Stimulated activated CD4-positive, alpha-beta T cell treated with anti-CD3 and anti-CD28 coated beads, Interleukin-1b, Interleukin-23, amount 100 ng/mL, for 24 hours (primary cell): ENCODE measurements around the gene PDIA5.

ENCODE experiments used
- DNase-seq, 4 experiments: peaks; one replicate each; pipeline ENCODE4 v3.0.0-alpha.2; 2020; ENCODE audit warnings: low read depth in 4 of 4, low spot score in 1 of 4

PDIA5 gene

GRCh38 chr3:123066896-123067688, at the start of gene PDIA5:
PDIA5 (plus strand) TSS chr3:123067025; CDS start chr3:123067165, 140 bp downstream.
- DNase-seq, result peak; percentile 50 to 82 (median 65)

DNA sequence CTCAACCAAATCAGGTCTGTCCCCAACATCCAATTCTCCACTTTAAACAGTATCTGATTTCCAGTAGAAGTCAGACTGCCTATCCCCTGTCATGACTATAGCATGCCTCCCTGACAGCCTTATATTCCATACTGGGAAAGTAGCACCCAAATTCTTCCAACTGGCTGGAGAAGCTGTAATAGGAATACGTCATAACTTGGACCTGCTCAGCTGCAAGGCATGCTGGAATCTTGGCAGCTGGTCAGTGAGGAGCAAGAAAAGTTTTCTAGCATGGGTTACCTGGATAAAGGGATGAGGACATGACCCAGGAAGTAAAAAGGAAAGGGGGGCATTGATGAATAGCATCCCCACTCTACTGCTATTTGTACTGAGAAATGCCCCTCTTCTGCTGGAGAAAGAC, 48.1 kb upstream of the PDIA5 start:
- no peak for DNase-seq

DNA sequence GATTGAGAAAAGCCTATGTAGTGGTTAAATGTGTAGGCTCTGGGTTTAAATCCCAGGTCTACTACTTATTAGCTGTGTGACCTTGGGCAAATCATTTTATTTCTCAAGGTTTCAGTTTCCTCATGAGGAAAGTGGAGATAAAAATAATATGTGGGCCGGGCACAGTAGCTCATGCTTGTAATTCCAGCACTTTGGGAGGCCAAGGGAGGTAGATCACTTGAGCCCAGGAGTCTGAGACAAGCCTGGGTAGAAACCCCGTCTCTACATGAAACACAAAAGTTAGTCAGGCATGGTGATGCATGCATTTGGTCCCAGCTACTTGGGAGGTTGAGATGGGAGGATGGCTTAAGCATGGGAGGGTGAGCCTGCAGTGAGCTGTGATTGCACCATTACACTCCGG, 47.7 kb upstream of the PDIA5 start:
- no peak for DNase-seq

DNA sequence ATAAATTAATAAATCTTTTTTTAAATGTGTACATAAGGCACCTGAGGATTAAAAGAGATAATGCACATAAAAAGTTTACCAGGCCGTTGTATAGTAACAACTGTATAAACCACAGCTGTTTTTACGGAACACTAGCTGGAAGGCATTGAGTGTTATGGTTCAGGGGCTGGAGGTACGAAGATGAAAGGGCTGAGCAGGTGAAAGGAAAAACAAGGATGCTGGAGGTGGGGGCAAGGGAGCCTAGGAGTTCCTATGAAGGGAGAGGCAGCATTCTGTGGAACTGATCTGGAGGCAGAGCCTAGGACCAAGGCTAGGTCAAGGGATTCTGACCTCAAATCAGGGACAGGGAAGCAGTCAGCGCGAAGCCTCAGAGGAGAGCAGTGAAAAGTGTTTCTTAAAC, 47.2 kb upstream of the PDIA5 start:
- DNase-seq, result no peak

DNA sequence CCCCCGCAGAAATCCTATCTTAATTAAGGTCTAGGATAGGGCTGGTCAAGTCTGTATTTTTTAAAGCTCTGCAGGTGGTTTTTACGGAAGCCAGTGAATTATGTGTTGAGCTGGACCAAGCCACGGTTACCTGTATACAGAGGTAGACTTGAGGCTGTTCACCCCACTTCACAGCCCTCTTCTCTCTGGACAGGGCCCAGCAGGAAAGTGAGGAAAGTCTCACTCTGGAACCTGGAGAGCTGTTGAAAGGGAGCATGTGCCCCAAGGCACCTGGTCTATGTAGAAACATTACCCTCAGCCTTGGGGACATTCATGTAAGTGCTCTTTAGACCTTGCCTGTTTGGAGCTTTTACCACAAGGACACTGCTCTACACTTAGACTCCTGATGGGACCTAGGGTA, 46.1 kb upstream of the PDIA5 start:
- no peak for DNase-seq

DNA sequence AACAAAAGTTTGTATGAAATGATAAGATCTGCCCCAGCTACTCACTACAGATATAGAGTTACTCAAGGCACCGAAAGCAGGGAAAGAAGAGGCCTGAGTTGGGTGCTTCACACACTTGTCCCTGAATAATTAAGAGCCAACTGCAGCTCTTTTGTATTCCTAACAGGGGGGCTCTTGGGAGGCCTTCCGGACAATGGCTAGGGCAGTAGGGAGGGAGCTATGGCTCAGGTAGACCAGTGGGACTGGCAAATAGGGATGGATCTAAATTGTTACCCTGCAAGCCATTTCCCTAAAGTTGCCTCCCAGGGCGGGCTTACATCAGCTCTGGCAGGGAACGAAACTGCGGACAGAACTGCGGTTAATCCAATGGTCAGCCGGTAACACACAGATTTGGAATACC, 45.4 kb upstream of the PDIA5 start:
- no peak for DNase-seq

DNA sequence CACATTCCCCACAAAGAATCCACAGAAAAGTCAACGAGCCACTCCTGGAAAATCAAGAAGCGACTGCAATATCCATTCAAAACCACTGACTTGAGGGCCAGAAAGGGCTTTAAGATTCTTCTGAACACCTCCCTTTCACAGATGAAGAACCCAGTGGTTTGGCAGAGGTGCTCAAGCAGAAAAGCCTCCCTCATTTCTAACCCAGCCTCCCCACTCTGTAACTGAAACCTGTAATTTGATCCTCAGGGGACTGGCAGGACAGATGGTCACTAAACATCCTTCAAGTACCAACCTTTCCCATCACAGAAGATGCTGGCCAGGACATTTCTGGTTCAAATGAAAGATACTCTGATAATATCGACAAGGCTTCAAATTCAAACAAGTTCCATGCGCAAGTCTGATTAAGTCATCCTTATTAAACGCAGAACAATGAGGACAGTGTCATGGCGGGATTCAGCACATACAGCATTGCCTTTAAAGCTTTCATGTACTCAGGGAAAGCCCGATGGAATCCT, 44.8 kb upstream of the PDIA5 start:
- DNase-seq, result no peak

GRCh38 chr3:123024056-123024455, 42.8 kb upstream of the PDIA5 start:
- DNase-seq, result no peak

DNA sequence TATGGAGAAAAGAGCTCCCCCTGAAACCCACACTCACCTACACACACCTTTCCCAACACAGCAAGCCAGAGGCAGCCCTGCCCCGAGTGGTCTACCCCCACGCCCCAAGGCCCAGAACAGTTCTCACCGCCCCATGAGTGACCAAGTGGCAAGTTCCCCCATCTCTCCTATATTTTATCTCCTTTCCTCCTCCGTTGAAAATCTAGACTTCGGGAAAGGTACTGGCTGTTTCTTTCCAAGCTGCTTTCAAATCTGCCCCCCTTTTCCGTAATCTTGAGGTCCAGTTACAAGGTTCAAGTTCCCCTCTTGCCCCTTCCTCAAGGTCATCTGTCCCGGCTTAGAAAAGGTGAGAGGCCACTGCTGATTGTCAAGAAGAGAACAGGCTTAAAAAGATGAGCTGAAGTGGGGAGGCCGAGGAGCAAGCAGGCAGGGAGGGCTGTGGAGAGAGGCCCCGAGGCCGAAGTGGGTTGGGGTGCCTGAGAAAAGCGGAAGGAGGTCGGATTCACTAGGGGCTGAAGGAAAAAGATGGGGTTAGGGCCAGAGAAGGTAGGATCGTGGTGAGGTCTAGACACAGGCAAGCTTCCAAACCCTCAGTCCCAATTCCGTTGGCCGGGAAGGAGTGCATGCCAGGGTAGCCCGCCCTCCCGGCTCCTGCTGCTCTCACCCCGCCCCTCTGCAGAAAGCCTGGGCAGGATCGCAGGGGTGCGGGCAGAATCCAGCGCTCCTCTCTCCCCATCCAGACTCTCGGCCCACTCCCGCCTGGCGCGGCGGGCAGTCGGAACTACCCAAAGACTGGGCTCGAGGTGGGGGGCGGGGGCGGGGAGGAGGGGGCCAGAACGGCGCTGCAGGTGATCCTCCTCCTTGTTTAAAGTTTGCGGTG, 40.9 kb upstream of the PDIA5 start:
- no peak for DNase-seq

DNA sequence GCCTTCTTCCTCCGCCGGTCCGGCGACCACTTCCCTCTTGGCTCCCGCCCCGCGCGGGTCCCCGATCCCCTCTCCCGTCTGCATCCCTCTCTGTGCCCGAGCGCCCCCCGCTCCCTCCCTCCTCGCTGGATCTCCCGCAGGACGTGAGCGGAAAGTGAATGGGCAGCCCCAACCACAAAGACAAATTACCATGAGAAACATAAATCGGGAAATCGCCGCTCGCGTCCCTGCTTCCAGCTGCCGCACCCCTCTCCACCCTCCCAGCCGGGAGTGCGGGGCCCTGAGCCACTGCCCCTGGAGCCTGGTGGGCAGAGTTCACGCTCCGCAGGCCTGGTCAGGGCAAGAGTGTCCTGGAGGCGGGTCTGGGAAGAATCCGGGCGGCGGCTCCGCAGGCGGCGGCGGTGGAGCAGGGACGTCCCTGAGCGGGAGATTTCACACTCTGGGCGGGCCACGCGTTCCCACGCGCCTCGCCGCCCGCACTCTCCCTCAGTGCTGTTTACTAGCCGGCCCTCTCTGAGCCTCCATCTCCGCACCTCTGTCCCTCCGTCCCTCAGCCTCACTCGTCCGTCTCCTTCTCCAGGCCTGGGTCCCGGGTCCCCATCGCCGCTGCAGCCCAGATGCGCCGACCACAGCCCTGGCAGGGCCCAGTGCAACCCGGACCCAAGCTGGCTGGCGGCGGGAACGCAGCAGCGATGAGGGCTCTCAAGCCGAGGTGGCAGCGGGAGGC, 40.1 kb upstream of the PDIA5 start:
- no peak for DNase-seq

GRCh38 chr3:123027292-123028232, 39.3 kb upstream of the PDIA5 start, which contains the start of gene SEMA5B:
SEMA5B (minus strand) TSS chr3:123027763; CDS start chr3:122961263, 66,500 bp downstream.
- DNase-seq, result no peak

- no peak for DNase-seq
Measured at GRCh38 chr3:123028233-123028828, 38.5 kb upstream of the PDIA5 start.

DNA sequence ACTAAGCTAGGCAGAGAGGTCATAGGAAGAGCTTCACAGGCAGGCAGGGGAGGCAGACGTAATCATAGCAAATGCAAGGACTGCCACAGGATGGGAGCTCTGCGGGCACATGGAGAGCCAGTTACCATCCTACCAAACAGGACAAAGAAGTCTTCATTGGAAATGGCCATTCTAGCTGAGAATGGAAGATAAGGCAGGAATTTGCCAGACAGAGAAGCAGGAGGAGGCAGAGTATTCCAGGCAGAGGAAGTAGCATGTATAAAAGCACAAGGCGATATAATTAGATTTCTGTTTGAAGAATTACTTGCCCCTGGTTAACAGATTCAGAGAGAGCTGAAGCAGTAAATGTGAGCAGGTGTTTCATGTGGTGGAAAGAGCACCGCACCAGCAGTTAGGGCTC, 35.8 kb upstream of the PDIA5 start:
- DNase-seq, result no peak

DNA sequence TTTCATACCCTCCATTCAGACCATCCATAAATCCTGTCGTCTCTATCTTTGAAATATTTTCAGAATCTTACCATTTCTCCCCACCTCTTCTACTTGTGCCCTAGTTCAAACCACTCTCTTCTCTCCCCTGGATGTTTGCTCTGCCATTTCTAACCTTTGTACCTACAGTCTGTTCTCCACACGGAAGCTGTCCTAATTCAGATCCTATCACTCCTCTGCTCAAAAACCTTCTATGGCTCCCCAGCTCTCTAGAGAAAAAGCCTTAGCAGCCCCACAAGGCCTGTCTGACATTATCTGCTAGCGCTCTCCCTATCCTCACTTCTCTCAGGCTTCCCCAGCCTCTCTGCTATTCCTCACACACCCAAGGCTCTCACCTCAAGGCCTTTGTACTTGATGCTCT, 34.8 kb upstream of the PDIA5 start:
- no peak for DNase-seq

GRCh38 chr3:123034120-123034519, 32.7 kb upstream of the PDIA5 start:
- no peak for DNase-seq

DNA sequence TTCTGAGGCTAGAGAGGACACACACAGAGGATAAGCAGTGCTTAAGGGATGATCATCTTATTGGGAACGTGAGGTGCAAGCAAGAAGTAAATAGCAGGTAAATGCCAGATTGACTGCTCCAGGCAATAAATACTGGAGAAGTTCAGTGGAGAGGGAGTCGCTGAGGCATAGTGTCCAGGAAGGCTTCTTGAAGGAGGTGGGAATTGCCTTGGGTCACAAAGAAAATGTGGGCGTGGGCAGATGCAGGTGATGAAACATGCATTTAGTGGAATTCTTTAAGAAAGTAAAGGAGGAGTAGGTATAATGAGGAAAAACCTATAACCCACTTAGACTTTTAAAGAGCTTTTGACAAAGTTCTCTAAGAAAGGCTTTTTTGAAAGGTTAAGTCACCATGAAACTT, 31.8 kb upstream of the PDIA5 start:
- DNase-seq, result no peak

DNA sequence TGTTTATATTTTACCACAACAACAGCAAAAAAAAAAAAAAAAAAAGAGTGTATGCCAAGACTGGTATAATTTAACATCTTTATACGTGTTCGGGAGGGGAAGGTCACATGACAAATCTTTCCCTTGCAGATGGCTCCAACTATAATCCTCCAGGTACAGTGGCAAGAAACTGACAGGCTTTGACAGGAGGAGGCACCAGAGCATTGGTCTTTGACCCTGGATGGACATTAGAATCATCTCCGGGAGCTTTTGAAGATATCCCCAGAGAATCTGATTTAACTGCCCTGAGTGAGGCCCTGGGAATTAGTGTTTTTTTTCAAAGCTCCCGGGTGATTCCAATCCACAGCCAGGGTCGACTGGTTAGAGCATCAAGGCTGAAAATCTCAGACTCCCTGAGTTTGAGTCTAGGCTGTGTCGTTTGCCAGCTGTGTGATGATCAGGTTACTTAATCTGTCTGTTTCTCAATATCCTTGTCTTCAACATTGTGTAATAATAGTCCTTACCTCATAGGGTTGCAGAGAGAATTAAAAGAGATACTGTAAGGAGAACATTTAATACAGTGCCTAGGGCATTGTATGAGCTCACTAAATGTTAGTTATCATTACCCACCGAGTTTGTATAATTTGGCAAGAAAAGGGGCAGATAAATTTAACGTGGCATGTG, 30.3 kb upstream of the PDIA5 start:
- DNase-seq, result no peak

- no peak for DNase-seq
Measured at GRCh38 chr3:123037015-123037375, 29.8 kb upstream of the PDIA5 start.

- no peak for DNase-seq
Measured at GRCh38 chr3:123038751-123039150, 28.1 kb upstream of the PDIA5 start.
